NCI-H2227 (cell line): ENCODE data around the gene PANX1.
A peak's percentile ranks its signal among the peaks of the same experiment; 100 is the strongest.
"Not testable (repeated sequence)": the region's sequence is repeated elsewhere in the genome, so short reads cannot be mapped to it uniquely, and the experiment has no call there.

Source experiments
- DNase-seq: peaks from one replicate; lab custom pipeline; 2025; ENCODE audit not compliant: unreplicated experiment; lab: John Stamatoyannopoulos, UW

PANX1 gene

DNA sequence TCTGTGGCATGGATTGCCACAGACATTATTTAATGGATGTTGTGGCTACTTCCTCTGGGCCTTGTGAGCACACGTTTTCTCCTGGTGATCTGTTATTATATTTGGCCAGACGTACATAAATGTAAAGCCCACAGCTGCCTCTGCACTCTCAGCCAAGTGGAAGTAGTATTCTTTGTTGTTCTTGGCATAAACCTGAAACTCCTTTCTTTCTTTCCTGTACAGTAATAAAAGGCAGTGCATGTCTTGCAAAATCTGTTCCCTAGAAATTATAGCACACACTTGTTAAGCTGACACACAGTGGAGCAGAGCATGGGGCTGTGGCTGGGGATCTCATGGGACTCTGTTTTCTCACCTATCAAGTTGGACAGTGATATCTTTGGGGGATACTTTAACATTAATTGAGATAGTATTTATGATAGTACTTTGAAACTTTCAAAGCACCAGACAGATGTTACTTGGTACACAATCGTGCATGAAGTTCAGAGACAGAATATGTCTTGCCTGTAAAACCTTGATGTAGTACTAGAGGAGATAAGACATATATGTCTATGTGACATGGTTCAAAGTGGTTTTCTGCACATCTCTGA, 20.9 kb downstream of the PANX1 start:
- no peak for DNase-seq

DNA sequence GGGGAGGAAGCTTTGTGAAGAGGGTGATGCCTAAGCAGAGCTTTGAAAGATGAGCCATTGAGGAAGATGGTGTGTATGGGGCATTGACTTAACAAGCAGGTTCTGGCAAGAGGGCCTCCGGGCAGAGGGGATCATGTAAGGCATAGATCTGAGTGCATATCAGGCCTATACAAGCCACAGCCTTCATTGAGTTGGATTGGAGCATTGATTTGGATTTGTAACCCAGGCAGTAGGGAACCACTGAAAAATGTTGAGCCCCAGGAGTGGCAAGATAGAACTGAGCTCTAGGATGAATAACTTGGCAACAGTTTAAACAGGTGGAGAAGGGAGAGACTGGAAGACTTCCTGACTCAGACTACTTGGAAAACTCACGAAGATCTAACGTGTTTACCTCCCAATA, 21.4 kb downstream of the PANX1 start:
- no peak for DNase-seq

DNA sequence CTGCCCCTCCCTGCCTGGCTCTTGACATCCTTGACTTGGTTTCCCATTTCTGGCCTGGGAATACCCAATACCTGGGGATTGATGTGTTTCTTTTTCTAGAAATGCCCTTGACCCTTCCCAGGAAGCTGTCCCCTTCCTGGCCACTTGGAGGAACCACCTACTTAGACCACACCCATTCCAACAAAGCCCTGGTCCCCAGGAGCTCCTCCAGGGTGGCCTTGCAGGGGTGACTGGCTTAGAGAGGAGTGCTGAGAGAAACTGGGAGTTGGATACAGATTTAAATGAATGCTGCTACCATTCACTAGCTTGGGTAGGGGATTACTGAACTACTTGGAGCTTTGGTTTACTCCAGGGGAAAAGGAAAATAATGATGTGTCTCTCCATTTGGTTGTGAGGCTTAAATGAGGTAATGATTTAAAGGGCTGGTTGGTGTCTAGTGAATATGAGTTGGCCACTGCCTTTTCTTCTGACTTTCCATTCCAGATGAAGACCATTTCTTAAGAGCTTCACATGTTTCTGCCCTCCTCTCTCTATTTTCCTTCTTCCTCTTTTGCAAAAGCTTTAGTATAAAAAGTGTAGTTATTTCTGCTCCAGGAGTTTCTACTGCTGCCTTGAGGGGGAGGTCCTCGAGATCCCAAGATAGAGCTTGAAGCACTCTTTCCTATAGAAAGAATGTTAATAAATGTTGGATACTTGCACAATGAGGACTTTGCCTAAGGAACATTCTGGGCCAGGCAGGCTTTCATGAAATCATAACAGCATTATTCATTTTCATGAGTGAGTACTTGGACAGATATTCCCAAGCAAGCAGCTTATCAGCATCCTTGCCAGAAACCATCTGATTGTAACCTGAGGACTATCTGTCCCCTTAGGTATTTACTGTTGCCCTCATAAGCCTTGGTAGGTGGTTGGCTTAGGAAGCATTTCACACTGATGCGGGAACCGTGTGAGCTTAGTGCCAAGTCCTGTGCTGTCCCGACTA, 22.4 kb downstream of the PANX1 start:
- DNase-seq, result no peak

DNA sequence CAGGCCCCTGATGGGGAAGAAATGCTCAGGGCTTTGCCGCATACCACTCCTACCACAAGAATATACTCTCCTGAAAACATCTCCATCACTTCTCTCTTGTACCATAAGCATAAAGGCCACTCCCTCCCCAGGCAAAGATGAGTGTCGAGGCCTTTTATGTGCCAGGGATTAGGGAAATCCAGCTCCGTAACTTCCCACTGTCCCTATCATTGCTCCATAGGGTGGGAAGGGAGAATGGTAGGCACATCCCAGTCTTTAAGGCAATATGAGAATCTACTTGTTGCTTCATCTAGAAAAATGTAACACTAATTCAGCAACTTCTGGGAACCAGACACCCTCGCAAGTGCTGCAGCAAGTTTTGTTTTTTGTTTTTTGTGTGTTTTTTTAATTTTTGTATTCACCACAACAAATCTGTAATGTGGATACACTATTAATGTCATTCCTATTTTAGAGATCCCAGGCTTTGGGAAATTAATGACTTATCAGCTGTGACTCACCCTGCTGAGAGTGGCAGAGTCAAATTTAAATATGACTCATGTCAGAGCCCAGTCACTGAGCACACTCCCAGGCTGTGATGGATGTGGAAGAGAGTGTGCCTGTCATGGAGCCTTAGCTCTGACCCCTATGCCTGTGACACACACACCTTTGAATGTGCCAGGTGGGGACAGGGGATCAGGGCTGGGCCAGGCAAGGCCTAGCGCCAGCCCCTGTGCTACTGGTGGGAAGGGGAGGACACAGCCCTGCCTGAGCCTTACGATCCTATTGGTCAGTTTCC, 23.4 kb downstream of the PANX1 start:
- no peak for DNase-seq

DNA sequence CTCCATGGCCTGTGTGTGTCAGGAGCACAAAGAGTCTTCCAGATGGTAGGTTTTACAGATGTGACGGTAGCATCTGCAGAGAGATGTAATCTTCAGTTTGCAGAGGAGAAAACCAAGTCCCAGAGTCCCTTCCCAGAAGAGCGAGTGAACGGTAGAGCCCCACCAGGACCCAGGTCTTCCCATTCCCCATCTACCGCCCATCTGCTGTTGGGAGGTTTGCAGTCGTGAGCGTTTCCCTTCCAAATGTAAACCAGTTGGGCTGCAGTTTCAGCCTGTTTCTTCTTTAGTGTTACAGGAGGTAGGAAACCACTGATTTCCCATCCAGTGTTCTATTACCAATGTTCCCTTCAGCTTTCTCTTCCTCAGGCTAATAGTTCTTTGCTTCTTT, 24.0 kb downstream of the PANX1 start:
- DNase-seq, result no peak

DNA sequence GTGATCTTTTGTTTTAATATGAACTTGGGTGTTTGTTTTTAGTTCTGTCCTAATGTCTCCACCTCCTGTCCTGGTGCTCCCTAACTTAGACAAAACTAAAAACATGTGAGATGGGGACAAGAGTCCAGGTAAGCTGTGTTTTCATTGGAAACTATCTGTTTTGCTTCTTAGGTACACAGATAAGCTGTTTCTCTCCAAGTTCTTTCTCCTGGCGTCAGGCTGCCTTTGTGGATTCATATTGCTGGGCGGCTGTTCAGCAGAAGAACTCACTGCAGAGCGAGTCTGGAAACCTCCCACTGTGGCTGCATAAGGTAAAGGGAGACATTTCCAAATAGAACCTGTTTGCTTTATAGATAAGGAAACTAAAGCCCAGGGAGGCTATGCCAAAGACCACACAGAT, 24.7 kb downstream of the PANX1 start:
- DNase-seq, result no peak

DNA sequence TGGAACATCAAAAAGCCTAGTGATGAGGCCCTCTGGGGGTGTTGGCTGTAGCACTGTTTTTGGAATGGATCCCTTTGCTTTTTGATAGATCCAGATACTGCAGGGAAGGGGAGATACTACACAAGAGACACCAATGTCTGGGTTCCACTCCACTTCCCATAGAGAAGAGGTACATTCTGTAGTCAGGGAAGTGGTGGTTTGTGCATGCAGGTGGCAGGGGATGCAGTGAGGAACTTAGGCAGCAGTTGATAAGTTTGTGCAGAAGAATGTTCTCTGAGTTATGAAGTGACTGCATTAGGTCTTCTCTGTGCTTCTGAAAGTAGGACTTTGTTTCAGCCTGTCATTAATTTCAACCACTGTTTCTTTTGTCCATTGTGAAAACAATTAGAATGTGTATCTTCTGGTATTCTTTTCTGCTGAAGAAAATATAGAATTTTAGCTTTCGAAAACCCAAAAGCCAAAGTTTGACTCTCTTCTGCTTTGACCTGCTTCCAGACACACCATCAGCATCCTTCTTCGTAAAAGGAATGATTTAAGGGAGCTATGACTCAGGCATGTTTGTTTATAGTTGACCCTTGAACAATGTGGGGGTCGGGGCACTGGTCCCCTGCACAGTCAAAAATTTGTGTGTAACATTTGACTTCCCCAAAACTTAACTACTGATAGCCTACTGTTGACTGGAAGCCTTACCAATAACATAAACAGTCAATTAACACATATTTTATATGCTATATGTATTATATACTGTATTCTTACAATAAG, 25.6 kb downstream of the PANX1 start:
- no peak for DNase-seq

DNA sequence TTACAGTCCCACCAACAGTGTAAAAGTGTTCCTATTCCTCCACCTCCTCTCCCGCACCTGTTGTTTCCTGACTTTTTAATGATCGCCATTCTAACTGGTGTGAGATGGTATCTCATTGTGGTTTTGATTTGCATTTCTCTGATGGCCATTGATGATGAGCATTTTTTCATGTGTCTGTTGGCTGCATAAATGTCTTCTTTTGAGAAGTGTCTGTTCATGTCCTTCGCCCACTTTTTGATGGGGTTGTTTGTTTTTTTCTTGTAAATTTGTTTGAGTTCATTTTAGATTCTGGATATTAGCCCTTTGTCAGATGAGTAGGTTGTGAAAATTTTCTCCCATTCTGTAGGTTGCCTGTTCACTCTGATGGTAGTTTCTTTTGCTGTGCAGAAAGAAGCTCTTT, 28.7 kb downstream of the PANX1 start:
- not testable (repeated sequence) for DNase-seq

DNA sequence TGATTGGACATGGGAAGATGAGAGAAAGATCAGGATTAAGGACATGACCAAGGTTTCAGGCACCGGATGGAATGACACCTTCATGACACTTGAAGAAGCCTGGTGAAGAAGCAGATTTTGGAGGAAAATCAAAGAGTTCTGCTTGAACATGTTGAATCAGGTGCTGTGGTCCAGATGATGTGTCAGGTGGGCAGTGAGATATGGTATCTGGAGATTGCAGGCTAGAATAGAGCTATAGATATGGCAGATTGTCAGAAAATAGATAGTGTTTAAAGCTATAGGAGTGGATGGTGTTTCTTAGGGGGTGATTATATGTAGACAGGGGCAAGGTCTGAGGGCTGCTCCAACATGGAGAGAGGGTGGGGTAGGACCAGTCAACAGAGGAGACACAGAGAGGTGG, 40.2 kb downstream of the PANX1 start:
- no peak for DNase-seq

DNA sequence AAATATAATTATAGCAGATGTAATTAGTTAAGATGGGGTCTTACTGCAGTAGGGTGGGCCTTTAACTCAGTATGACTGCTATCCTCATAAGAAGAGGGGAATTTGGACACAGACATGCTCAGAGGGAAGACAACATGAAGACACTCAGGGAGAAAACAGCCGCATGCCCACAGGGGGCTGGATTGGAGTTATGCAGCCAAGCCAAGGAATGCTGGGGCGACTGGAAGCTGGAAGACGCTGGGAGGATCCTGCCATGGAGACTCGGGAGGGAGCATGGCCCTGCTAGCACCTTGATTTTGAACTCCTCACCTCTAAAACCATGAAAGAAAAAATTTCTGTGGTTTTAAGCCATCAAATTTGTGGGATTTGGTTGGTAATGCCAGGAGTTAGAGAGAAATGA, 40.9 kb downstream of the PANX1 start:
- DNase-seq, result no peak

DNA sequence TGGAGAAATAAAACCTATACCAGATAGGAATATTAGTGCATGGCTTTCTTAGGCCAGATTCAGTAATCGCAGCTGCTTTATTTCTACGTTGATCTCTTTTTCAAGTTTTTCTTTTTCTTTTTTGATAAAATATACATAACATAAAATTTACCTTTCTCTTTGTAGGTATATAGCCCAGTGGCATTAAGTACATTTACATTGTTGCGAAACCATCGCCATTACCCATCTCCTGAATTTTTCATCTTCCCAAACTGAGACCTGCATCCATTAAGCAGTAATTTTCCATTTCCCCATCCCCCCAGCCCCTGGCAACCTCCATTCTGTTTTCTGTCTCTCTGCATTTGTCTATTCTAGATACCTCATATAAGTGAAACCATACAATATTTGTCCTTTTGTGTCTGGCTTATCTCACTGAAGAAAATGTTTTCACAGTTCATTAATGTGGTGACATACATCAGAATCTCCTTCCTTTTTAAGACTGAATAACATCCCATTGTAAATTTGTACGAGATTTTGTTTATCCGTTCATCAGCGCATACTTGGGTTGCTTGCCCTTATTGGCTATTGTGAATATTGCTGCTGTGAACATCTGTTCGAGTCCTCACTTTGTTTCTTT, 41.4 kb downstream of the PANX1 start:
- DNase-seq, result no peak

DNA sequence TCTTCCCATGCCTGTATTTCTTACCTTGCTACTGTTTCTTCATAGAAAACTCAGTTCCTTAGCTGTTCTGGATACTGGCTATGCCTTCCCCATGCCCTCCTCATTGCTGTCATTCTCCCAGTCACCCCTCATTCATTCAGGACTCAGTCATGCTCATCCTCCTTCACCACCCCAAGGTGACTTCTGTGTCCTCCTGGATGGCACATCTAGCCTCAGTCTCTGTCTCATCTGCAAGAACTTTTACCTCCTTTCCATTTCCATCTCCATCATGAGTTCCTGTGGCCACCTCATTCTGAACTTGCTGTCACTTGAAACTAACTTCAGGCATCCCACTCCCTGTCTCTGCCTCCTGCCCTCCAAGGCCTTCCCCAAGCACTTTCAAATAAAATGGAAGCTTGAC, 42.3 kb downstream of the PANX1 start:
- DNase-seq, result no peak

DNA sequence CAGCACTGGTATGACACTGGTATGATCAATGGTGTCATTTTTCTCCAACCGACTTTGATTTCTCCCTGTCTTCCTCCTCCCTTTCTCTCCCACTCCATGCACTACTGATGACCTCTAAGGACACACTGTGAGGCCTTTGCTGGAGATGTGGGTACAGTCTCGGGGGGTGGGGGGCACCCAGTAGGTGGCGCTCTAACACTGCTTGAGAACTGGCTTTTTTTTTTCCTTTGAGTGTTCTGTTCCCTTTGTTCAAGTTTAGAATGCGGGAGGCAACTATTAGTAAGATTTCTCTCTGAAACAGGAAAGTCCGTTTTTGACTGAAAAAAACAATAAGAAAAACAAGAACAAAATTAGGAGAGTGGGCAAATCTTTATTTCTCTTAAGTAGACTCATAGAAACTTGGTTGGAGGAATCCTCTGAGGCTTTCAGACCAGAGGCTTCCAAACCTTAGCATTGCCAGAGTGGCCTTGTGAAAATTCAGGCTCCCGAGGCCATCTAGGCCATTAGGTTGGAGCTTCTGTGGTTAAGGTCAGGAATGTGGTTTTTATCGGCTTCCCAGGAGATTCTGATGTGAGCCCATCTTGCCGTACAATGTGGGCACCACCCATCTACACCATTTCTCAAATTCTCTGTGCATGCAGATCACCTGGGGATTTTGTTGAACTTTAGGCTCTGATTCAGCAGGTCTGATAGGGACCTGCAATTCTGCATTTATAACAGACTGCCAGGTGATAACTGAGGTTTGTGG, 43.2 kb downstream of the PANX1 start:
- DNase-seq, result peak; percentile 6

DNA sequence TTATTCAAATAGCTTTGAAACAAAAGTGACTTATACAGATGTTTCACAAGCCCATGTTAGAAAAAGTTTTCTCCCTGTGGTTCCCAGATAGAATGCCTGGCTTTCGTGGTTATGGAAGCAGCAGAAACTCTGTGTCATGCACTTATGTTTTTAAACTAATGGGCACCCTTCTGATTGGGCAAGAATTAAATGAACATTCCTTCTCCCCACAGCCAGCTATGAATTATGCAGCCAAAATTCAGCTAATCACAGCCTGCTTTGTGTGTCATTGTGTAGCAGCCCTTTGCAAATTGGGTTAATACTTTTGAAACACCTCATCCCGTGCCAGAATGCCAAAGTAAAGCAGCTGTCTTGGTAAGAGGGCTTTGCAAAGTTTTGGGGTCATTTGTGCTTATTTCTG, 46.9 kb downstream of the PANX1 start:
- DNase-seq, result no peak

DNA sequence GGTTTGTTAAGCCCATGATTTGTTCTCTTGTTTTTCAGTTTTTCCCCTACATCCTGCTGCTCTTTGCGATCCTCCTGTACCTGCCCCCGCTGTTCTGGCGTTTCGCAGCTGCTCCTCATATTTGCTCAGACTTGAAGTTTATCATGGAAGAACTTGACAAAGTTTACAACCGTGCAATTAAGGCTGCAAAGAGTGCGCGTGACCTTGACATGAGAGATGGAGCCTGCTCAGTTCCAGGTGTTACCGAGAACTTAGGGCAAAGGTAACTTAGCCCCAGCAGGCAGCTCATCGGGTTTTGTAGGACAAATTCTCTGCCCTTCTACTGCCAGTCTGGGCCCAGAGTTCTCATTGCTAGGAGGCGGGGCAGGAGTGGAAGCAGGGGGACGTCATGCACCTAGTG, 49.7 kb downstream of the PANX1 start:
- no peak for DNase-seq

DNA sequence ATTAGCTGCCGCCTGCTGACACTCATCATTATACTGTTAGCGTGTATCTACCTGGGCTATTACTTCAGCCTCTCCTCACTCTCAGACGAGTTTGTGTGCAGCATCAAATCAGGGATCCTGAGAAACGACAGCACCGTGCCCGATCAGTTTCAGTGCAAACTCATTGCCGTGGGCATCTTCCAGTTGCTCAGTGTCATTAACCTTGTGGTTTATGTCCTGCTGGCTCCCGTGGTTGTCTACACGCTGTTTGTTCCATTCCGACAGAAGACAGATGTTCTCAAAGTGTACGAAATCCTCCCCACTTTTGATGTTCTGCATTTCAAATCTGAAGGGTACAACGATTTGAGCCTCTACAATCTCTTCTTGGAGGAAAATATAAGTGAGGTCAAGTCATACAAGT, 51.1 kb downstream of the PANX1 start:
- no peak for DNase-seq

DNA sequence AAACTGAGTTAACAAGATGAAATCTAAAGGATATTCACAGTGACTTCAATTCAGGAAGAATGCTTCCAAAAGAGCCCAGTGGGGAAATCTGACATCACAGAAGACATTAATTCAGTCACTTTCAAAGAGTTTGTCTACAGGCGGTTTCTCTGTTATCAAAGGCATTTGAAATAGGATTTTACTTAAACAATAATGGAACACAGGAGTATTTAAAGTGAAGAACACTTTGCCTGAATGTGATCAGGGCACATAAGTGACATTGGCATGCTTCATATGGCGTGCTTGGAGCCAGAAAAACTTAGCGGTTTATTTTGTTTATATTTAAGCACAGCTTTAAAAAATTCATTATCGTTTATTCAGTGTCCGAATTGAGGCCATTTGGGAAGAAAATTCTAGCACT, 52.9 kb downstream of the PANX1 start:
- no peak for DNase-seq

DNA sequence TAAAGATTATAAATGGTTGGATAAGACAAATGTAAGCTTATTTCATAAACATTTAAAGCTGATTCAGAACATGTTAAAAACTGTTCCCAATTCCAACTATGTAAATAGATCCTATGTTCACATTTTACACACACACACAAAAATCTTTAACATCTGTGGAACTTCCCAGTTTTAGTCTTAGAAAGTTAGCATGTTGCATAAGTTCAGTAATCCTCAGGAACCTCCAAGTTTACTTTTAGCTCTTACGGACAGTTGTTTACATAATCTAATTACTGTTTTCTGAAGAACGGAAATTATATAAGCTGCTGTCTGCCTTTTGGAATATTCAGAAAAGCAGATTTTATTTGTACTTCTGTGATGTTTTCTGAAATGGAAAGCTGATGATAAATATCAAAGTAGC, 53.3 kb downstream of the PANX1 start:
- DNase-seq, result no peak

DNA sequence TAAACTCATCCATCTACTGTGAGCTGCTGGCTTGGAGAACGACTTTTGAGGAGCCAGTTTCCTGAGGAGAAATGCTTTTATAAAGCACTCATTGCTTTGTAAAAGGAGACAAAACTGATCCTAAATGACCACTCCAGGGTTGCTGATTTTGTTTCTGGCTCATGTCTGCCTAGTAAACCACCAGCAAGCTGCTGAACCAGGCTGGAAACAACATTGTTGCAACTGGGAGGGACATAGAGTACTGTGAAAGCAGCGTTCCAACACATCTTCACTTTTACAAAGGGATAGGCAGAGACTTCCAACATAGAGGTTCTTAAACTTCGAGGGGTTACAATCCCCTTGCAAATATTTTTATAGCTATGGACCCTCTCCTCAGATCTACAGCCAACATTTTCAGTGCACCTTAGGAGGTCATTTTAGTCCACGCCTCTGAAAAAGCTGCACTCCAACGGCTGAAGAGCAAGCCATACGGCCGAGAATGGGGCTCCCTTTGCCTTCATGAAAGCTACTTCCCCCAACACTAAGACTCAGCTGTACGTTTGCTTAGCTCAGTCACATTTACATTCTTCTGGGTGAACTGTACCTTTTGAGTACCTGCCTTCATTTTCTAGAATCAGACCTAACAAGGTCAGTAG, 54.7 kb downstream of the PANX1 start:
- DNase-seq, result no peak

DNA sequence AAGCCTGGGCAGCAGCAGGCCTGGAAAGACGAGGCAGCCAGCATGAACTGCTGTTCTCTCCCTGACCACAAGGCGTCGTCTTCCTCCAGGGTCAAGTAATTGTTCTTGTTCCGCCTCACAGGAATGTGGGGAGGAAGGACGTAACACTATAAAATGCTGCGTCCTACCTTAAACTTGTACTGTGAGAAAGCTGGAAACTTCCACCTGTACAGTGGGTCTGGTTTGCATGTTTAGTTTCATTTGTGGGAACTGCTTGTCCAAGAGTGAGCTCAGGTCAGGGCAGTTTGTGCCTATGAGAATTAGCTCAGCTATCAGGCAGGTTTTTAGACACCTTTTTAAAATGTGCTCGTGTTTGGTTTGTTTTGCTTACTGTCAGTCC, 55.2 kb downstream of the PANX1 start:
- DNase-seq, result peak; percentile 26
